Breast epithelium (tissue), 3 donors: ENCODE measurements around the gene SGPL1.

Experiments used
- POLR2A ChIP-seq: fragments of 450-650 bp; IDR thresholded peaks from one replicate; pipeline ENCODE4 v1.6.1; 2016; ENCODE audit warnings: antibody characterized with exemption, mild to moderate bottlenecking, moderate library complexity
- POLR2AphosphoS5 ChIP-seq, 3 donors: sonication (generic); formaldehyde crosslinking; IDR thresholded peaks; one replicate each; pipeline ENCODE4 v1.6.1; 2017; ENCODE audit warnings: antibody characterized with exemption in 3 of 3
- TF ChIP-seq, protein P1 (sequence below), 3 donors: fragments of 450-650 bp; IDR thresholded peaks; one replicate each; pipeline ENCODE4 v1.5.1; 2016 to 2017; ENCODE audit warnings: antibody characterized with exemption in 3 of 3, mild to moderate bottlenecking in 3 of 3, moderate library complexity in 3 of 3

GRCh38 chr10:70892631-70893030, 76.9 kb downstream of the SGPL1 start:
- TF ChIP-seq, protein P1, sequence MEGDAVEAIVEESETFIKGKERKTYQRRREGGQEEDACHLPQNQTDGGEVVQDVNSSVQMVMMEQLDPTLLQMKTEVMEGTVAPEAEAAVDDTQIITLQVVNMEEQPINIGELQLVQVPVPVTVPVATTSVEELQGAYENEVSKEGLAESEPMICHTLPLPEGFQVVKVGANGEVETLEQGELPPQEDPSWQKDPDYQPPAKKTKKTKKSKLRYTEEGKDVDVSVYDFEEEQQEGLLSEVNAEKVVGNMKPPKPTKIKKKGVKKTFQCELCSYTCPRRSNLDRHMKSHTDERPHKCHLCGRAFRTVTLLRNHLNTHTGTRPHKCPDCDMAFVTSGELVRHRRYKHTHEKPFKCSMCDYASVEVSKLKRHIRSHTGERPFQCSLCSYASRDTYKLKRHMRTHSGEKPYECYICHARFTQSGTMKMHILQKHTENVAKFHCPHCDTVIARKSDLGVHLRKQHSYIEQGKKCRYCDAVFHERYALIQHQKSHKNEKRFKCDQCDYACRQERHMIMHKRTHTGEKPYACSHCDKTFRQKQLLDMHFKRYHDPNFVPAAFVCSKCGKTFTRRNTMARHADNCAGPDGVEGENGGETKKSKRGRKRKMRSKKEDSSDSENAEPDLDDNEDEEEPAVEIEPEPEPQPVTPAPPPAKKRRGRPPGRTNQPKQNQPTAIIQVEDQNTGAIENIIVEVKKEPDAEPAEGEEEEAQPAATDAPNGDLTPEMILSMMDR (IDR thresholded peaks at IDR 0.05), result no peak
- no peak for TF ChIP-seq POLR2A
- TF ChIP-seq POLR2AphosphoS5 (IDR thresholded peaks at IDR 0.05), result no peak
